WTC11 (cell line): ENCODE data around the gene EML4. TPM values are rescaled to one million over a fixed set of nuclear protein-coding genes. Genes with fewer than 3 reads are reported as not detected.

ENCODE experiments used
- ATAC-seq: fragments of 200-7000 bp; cut with Tn5 transposase; 2 replicates; pipeline ENCODE4 v1.10.0; 2021; ENCODE audit warnings: mild to moderate bottlenecking, moderate library complexity
- CTCF ChIA-PET: fragments of 300-600 bp; sonication (Branson Sonifier 250); formaldehyde crosslinking; loops from one replicate; lab custom pipeline; 2021; ENCODE audit warnings: antibody characterized with exemption; lab: Charles Lee
- POLR2A ChIA-PET: fragments of 350-600 bp; sonication (Branson Sonifier 250); formaldehyde crosslinking; loops from one replicate; lab custom pipeline; 2021; ENCODE audit warnings: antibody characterized with exemption; lab: Charles Lee
- DNase-seq: peaks from one replicate; pipeline ENCODE4 v3.0.0; 2021; ENCODE audit warnings: low spot score
- H3K27ac Mint-ChIP-seq: 2 replicates; pipeline ENCODE4 v1.8.0; 2021; ENCODE audit warnings: mixed read lengths
- H3K27me3 Mint-ChIP-seq: 2 replicates; pipeline ENCODE4 v1.8.0; 2021; ENCODE audit warnings: low read depth, mild to moderate bottlenecking, moderate library complexity, mixed read lengths
- H3K36me3 Mint-ChIP-seq: 2 replicates; pipeline ENCODE4 v1.8.0; 2021; ENCODE audit warnings: mixed read lengths
- H3K4me1 Mint-ChIP-seq: 2 replicates; pipeline ENCODE4 v1.8.0; 2022; ENCODE audit warnings: mixed read lengths
- H3K4me3 Mint-ChIP-seq: 2 replicates; pipeline ENCODE4 v1.8.0; 2021; ENCODE audit warnings: mild to moderate bottlenecking, moderate library complexity, mixed read lengths
- H3K9me3 Mint-ChIP-seq: 2 replicates; pipeline ENCODE4 v1.8.0; 2021; ENCODE audit warnings: mixed read lengths
- ATF1 ChIP-seq: sonication (generic); formaldehyde crosslinking; IDR thresholded peaks from 2 replicates; pipeline ENCODE4 v1.8.1; 2023; ENCODE audit warnings: mild to moderate bottlenecking, moderate library complexity, missing genetic modification reagents
- CBFB ChIP-seq: sonication (generic); formaldehyde crosslinking; IDR thresholded peaks from 2 replicates; pipeline ENCODE4 v1.8.1; 2022; ENCODE audit warnings: mild to moderate bottlenecking, low read depth, missing genetic modification reagents
- CREB1 ChIP-seq: sonication (generic); formaldehyde crosslinking; IDR thresholded peaks from 2 replicates; pipeline ENCODE4 v1.8.0; 2023; ENCODE audit warnings: mild to moderate bottlenecking, missing genetic modification reagents
- FOXJ3 ChIP-seq: sonication (generic); formaldehyde crosslinking; IDR thresholded peaks from 2 replicates; pipeline ENCODE4 v1.9.0; 2021; ENCODE audit warnings: missing genetic modification reagents, mild to moderate bottlenecking, borderline replicate concordance
- GABPB1 ChIP-seq: sonication (generic); formaldehyde crosslinking; IDR thresholded peaks from 2 replicates; pipeline ENCODE4 v1.8.1; 2023; ENCODE audit warnings: mild to moderate bottlenecking, missing genetic modification reagents
- GRHL2 ChIP-seq: fragments of 250-450 bp; sonication (Bioruptor Pico); IDR thresholded peaks from 2 replicates; pipeline ENCODE4 v1.8.0; 2022; ENCODE audit warnings: mild to moderate bottlenecking, moderate library complexity; ENCODE audit not compliant: insufficient replicate concordance, severe bottlenecking
- GTF2I ChIP-seq: fragments of 250-450 bp; sonication (Bioruptor Pico); conservative IDR thresholded peaks from 2 replicates; pipeline ENCODE4 v1.4.0; 2021; ENCODE audit warnings: mild to moderate bottlenecking
- HMGA2 ChIP-seq: fragments of 250-450 bp; sonication (Bioruptor Pico); IDR thresholded peaks from 2 replicates; pipeline ENCODE4 v1.4.0; 2021; ENCODE audit warnings: mild to moderate bottlenecking, moderate library complexity
- JAZF1 ChIP-seq: fragments of 250-450 bp; sonication (Bioruptor Pico); IDR thresholded peaks from 2 replicates; pipeline ENCODE4 v1.9.0; 2021; ENCODE audit warnings: moderate library complexity, mild to moderate bottlenecking, inconsistent platforms
- MXD4 ChIP-seq: fragments of 250-450 bp; sonication (Bioruptor Pico); IDR thresholded peaks from 2 replicates; pipeline ENCODE4 v1.8.0; 2021; ENCODE audit warnings: mild to moderate bottlenecking, moderate library complexity, borderline replicate concordance
- MYBL2 ChIP-seq: sonication (generic); formaldehyde crosslinking; IDR thresholded peaks from 2 replicates; pipeline ENCODE4 v1.8.1; 2023; ENCODE audit warnings: mild to moderate bottlenecking, moderate library complexity, missing genetic modification reagents
- OVOL2 ChIP-seq: fragments of 250-450 bp; sonication (Bioruptor Pico); IDR thresholded peaks from 2 replicates; pipeline ENCODE4 v1.9.0; 2021; ENCODE audit warnings: mild to moderate bottlenecking, borderline replicate concordance
- TEAD4 ChIP-seq: sonication (generic); formaldehyde crosslinking; IDR thresholded peaks from 2 replicates; pipeline ENCODE4 v1.8.0; 2022; ENCODE audit warnings: mild to moderate bottlenecking, missing genetic modification reagents
- ZNF121 ChIP-seq: sonication (generic); formaldehyde crosslinking; IDR thresholded peaks from 2 replicates; pipeline ENCODE4 v1.8.0; 2023; ENCODE audit warnings: missing genetic modification reagents
- ZNF263 ChIP-seq: sonication (generic); formaldehyde crosslinking; IDR thresholded peaks from 2 replicates; pipeline ENCODE4 v1.8.1; 2022; ENCODE audit warnings: low read depth, mild to moderate bottlenecking, moderate library complexity, missing genetic modification reagents
- ZNF396 ChIP-seq: fragments of 250-450 bp; sonication (Bioruptor Pico); IDR thresholded peaks from 2 replicates; pipeline ENCODE4 v1.8.0; 2021; ENCODE audit warnings: mild to moderate bottlenecking, moderate library complexity, borderline replicate concordance
- total RNA-seq: library from RNA; stranded (reverse); gene quantifications from 3 replicates; pipeline ENCODE4 v1.2.3, GENCODE V29; 2021
- TF ChIP-seq, protein P1 (sequence below): sonication (generic); formaldehyde crosslinking; IDR thresholded peaks from 2 replicates; pipeline ENCODE4 v1.8.1; 2022; ENCODE audit warnings: mild to moderate bottlenecking, moderate library complexity, missing genetic modification reagents
- TF ChIP-seq, protein P2 (sequence below): sonication (generic); formaldehyde crosslinking; IDR thresholded peaks from 2 replicates; pipeline ENCODE4 v1.8.0; 2023; ENCODE audit warnings: mild to moderate bottlenecking, missing genetic modification reagents
- TF ChIP-seq, protein P3 (sequence below): fragments of 250-450 bp; sonication (Bioruptor Pico); IDR thresholded peaks from 2 replicates; pipeline ENCODE4 v1.8.0; 2021; ENCODE audit warnings: mild to moderate bottlenecking
- TF ChIP-seq, protein P4 (sequence below): sonication (generic); formaldehyde crosslinking; IDR thresholded peaks from 2 replicates; pipeline ENCODE4 v1.8.0; 2022; ENCODE audit warnings: mild to moderate bottlenecking, missing genetic modification reagents
- TF ChIP-seq, protein P5 (sequence below): sonication (generic); formaldehyde crosslinking; IDR thresholded peaks from 2 replicates; pipeline ENCODE4 v1.8.0; 2023; ENCODE audit warnings: missing genetic modification reagents
- TF ChIP-seq, protein P6 (sequence below): sonication (generic); formaldehyde crosslinking; conservative IDR thresholded peaks from 2 replicates; pipeline ENCODE4 v1.8.1; 2022; ENCODE audit warnings: mild to moderate bottlenecking, missing genetic modification reagents

Gene EML4
- total RNA-seq, 1 experiment from 2014 or later, result 89.9 TPM

DNA sequence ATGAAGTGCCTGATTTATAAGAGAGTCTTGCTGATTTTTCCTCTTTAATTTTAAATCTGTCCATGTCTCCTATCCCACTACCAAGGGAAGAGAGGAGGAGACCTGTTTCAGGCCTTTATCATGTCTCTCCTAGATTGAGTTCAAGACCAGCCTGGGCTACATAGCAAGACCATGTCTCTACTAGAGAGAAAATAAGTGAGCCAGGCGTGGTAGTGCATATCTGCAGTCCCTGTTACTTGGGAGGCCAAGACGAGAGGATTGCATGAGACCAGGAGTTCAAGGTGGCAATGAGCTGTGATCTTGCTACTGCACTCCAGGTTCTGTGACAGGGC, 20.0 kb downstream of the EML4 start:
- ChIA-PET POLR2A (no interaction called here), CTCF (no interaction called here)
- DNase-seq (no peak), ATAC-seq (no peak)
- no peak overlapping the region for H3K4me3 Mint-ChIP-seq
- H3K4me1 Mint-ChIP-seq, result peaks cover 24% of the 10 kb centered on the region
- H3K27ac Mint-ChIP-seq, result no peak overlapping the region
- no peaks in the 10 kb centered on the region for H3K9me3 Mint-ChIP-seq
- H3K27me3 Mint-ChIP-seq, result no peaks in the 10 kb centered on the region
- TF ChIP-seq, protein P1, sequence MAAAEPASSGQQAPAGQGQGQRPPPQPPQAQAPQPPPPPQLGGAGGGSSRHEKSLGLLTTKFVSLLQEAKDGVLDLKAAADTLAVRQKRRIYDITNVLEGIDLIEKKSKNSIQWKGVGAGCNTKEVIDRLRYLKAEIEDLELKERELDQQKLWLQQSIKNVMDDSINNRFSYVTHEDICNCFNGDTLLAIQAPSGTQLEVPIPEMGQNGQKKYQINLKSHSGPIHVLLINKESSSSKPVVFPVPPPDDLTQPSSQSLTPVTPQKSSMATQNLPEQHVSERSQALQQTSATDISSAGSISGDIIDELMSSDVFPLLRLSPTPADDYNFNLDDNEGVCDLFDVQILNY (CRISPR knock-in tag), result no peak
- TF ChIP-seq MXD4 (CRISPR knock-in tag) (no peak), TEAD4 (CRISPR knock-in tag) (no peak), OVOL2 (no peak), GRHL2 (CRISPR knock-in tag) (no peak), HMGA2 (no peak), ZNF263 (no peak), ZNF121 (CRISPR knock-in tag) (no peak)
- TF ChIP-seq, protein P2, sequence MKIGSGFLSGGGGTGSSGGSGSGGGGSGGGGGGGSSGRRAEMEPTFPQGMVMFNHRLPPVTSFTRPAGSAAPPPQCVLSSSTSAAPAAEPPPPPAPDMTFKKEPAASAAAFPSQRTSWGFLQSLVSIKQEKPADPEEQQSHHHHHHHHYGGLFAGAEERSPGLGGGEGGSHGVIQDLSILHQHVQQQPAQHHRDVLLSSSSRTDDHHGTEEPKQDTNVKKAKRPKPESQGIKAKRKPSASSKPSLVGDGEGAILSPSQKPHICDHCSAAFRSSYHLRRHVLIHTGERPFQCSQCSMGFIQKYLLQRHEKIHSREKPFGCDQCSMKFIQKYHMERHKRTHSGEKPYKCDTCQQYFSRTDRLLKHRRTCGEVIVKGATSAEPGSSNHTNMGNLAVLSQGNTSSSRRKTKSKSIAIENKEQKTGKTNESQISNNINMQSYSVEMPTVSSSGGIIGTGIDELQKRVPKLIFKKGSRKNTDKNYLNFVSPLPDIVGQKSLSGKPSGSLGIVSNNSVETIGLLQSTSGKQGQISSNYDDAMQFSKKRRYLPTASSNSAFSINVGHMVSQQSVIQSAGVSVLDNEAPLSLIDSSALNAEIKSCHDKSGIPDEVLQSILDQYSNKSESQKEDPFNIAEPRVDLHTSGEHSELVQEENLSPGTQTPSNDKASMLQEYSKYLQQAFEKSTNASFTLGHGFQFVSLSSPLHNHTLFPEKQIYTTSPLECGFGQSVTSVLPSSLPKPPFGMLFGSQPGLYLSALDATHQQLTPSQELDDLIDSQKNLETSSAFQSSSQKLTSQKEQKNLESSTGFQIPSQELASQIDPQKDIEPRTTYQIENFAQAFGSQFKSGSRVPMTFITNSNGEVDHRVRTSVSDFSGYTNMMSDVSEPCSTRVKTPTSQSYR (CRISPR knock-in tag), result no peak
- H3K36me3 Mint-ChIP-seq, result no peaks in the 10 kb centered on the region

DNA sequence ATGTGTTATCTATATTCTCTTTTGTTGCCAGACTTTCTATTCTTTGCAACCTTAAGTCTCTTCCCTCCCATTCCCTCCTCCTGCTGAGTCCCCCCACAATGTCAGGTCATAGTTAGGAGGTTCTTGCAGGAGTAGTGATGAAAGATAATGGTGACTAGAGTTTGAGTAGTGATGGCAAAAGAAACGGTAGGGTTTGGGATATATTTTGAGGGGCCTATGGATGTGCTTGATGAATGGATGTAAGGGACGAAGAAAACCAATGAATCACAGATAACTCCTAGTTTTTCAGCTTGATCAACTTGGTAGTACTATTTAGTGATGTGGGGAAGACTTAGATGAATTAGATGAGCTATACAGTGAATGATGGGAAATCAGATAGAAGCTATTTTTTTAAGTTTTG, 21.0 kb downstream of the EML4 start:
- H3K27ac Mint-ChIP-seq, result peak overlapping the region; percentile 5; the same call in 1 of the 2 replicates
- POLR2A ChIA-PET, result no interaction called here
- TF ChIP-seq FOXJ3 (CRISPR knock-in tag), result no peak
- TF ChIP-seq, protein P3, sequence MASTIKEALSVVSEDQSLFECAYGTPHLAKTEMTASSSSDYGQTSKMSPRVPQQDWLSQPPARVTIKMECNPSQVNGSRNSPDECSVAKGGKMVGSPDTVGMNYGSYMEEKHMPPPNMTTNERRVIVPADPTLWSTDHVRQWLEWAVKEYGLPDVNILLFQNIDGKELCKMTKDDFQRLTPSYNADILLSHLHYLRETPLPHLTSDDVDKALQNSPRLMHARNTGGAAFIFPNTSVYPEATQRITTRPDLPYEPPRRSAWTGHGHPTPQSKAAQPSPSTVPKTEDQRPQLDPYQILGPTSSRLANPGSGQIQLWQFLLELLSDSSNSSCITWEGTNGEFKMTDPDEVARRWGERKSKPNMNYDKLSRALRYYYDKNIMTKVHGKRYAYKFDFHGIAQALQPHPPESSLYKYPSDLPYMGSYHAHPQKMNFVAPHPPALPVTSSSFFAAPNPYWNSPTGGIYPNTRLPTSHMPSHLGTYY, result no peak
- TF ChIP-seq, protein P4, sequence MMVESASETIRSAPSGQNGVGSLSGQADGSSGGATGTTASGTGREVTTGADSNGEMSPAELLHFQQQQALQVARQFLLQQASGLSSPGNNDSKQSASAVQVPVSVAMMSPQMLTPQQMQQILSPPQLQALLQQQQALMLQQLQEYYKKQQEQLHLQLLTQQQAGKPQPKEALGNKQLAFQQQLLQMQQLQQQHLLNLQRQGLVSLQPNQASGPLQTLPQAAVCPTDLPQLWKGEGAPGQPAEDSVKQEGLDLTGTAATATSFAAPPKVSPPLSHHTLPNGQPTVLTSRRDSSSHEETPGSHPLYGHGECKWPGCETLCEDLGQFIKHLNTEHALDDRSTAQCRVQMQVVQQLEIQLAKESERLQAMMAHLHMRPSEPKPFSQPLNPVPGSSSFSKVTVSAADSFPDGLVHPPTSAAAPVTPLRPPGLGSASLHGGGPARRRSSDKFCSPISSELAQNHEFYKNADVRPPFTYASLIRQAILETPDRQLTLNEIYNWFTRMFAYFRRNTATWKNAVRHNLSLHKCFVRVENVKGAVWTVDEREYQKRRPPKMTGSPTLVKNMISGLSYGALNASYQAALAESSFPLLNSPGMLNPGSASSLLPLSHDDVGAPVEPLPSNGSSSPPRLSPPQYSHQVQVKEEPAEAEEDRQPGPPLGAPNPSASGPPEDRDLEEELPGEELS, result no peak
- TF ChIP-seq CREB1 (CRISPR knock-in tag), result no peak
- TF ChIP-seq, protein P5, sequence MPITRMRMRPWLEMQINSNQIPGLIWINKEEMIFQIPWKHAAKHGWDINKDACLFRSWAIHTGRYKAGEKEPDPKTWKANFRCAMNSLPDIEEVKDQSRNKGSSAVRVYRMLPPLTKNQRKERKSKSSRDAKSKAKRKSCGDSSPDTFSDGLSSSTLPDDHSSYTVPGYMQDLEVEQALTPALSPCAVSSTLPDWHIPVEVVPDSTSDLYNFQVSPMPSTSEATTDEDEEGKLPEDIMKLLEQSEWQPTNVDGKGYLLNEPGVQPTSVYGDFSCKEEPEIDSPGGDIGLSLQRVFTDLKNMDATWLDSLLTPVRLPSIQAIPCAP (CRISPR knock-in tag), result no peak
- no peak for TF ChIP-seq GTF2I
- TF ChIP-seq ATF1 (CRISPR knock-in tag), result no peak
- TF ChIP-seq, protein P6, sequence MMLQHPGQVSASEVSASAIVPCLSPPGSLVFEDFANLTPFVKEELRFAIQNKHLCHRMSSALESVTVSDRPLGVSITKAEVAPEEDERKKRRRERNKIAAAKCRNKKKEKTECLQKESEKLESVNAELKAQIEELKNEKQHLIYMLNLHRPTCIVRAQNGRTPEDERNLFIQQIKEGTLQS (CRISPR knock-in tag), result no peak
- TF ChIP-seq MYBL2 (CRISPR knock-in tag), result no peak
- no peak for TF ChIP-seq GABPB1 (CRISPR knock-in tag)
- TF ChIP-seq CBFB (CRISPR knock-in tag), result no peak
- no peak for TF ChIP-seq JAZF1
- no peak for TF ChIP-seq ZNF396 (CRISPR knock-in tag)
- no peak overlapping the region for H3K4me3 Mint-ChIP-seq
- H3K9me3 Mint-ChIP-seq, result no peaks in the 10 kb centered on the region
- ATAC-seq (no peak), DNase-seq (no peak)
- no peaks in the 10 kb centered on the region for H3K27me3 Mint-ChIP-seq
- CTCF ChIA-PET, result no interaction called here
- peaks cover 19% of the 10 kb centered on the region for H3K4me1 Mint-ChIP-seq
- H3K36me3 Mint-ChIP-seq, result no peaks in the 10 kb centered on the region
